HG03103 (cell line): ENCODE measurements around the gene ACKR4.
A peak's percentile ranks its signal among the peaks of the same experiment; 100 is the strongest.
"Not testable (repeated sequence)": the region's sequence is repeated elsewhere in the genome, so short reads cannot be mapped to it uniquely, and the experiment has no call there.

Experiments used
- ATAC-seq: cut with Tn5 transposase; IDR thresholded peaks from one replicate; pipeline ENCODE4 v1.9.1; 2021; ENCODE audit warnings: low read depth; ENCODE audit not compliant: unreplicated experiment

The ACKR4 gene

GRCh38 chr3:132593241-132593946 lies 3.7 kb upstream of the ACKR4 start:
- ATAC-seq, result no peak

GRCh38 chr3:132593947-132594323 lies 3.1 kb upstream of the ACKR4 start:
- no peak for ATAC-seq

GRCh38 chr3:132594498-132594897 lies 2.6 kb upstream of the ACKR4 start:
- no peak for ATAC-seq

- ATAC-seq, result no peak
These were observed 2.1 kb upstream of the ACKR4 start for GRCh38 chr3:132595014-132595413.

- no peak for ATAC-seq
These were observed 744 bp upstream of the ACKR4 start for GRCh38 chr3:132596326-132596725.

GRCh38 chr3:132597660-132598059 lies 590 bp downstream of the ACKR4 start:
- no peak for ATAC-seq

- no peak for ATAC-seq
These were observed 1.1 kb downstream of the ACKR4 start for GRCh38 chr3:132598181-132598580.

- ATAC-seq, result not testable (repeated sequence)
These were observed 3.5 kb downstream of the ACKR4 start for GRCh38 chr3:132600614-132601013.

- no peak for ATAC-seq
These were observed 8.3 kb downstream of the ACKR4 start for GRCh38 chr3:132605374-132605792.

- ATAC-seq, result no peak
These were observed 9.0 kb downstream of the ACKR4 start for GRCh38 chr3:132606085-132606484.

- not testable (repeated sequence) for ATAC-seq
These were observed 9.6 kb downstream of the ACKR4 start for GRCh38 chr3:132606620-132607019.

GRCh38 chr3:132615301-132615700 lies 18.2 kb downstream of the ACKR4 start:
- ATAC-seq, result not testable (repeated sequence)

GRCh38 chr3:132615881-132616280 lies 18.8 kb downstream of the ACKR4 start:
- no peak for ATAC-seq

- ATAC-seq, result no peak
These were observed 19.7 kb downstream of the ACKR4 start for GRCh38 chr3:132616780-132617179.

- ATAC-seq, result no peak
These were observed 25.1 kb downstream of the ACKR4 start for GRCh38 chr3:132622148-132622547.

GRCh38 chr3:132622761-132623160 lies 25.7 kb downstream of the ACKR4 start:
- no peak for ATAC-seq

GRCh38 chr3:132623646-132624045 lies 26.6 kb downstream of the ACKR4 start:
- no peak for ATAC-seq

- no peak for ATAC-seq
These were observed 27.7 kb downstream of the ACKR4 start for GRCh38 chr3:132624790-132625189.

- peak; percentile 74 for ATAC-seq
These were observed 28.5 kb downstream of the ACKR4 start for GRCh38 chr3:132625613-132626012.

- no peak for ATAC-seq
These were observed 29.9 kb downstream of the ACKR4 start for GRCh38 chr3:132626955-132627354.

GRCh38 chr3:132628157-132628556 lies 31.1 kb downstream of the ACKR4 start:
- ATAC-seq, result no peak

GRCh38 chr3:132629928-132630327 lies 32.9 kb downstream of the ACKR4 start:
- ATAC-seq, result no peak

GRCh38 chr3:132630612-132631011 lies 33.5 kb downstream of the ACKR4 start:
- no peak for ATAC-seq
